Measurements from ENCODE around the gene GPR143. TPM values are rescaled to one million over a fixed set of nuclear protein-coding genes. Genes with fewer than 3 reads are reported as not detected.

Gene GPR143
- total and polyA plus RNA-seq, 2 of the 4 experiments (the other 2 are of a cell fraction): 0.07 TPM; not detected in 1

- POLR2A ChIA-PET (ENCODE audit: unreplicated experiment): no interaction called here
- no peak overlapping the region for H3K27ac ChIP-seq (ENCODE audit: insufficient read depth, low read length)
Observed at GRCh38 chrX:9775930-9776329, 10.3 kb upstream of the GPR143 start.

More at GRCh38 chrX:9775930-9776329, 10.3 kb upstream of the GPR143 start:
- in situ Hi-C loops (cut with MboI; ENCODE audit: low sequenced_read_pairs): no loop called here
- H3K14ac ChIP-seq (replicated peaks; ENCODE audit: low read depth, low read length): no peak overlapping the region
- no peak overlapping the region for H2BK15ac ChIP-seq (ENCODE audit: low read depth, low read length)
- no peak overlapping the region for H4K5ac ChIP-seq (ENCODE audit: low read depth, low read length)
- 81% methylated on average over 5 of the region's 8 CpGs; no CpG with 5 or more reads in 1 of the 2 experiments for WGBS, 2 experiments (ENCODE audit: extremely low coverage in 2 of 2, insufficient read length in 1 of 2)
- no peak for TF ChIP-seq BHLHE40 (IDR thresholded peaks at IDR 0.05; ENCODE audit: low read depth, low read length)
- no peak overlapping the region for H2AK9ac ChIP-seq (replicated peaks; ENCODE audit: low read depth, low read length, poor library complexity)
- no peak overlapping the region for H2BK5ac ChIP-seq (ENCODE audit: low read depth, low read length, poor library complexity, severe bottlenecking)
- H3K4me1 ChIP-seq (ENCODE audit: control insufficient read depth, insufficient read depth, low read length): no peaks in the 10 kb centered on the region
- no peaks in the 10 kb centered on the region; the same call in 1 of the 2 replicates for H3K9me1 ChIP-seq (ENCODE audit: insufficient read depth, low read length)
- no peak overlapping the region for H3K56ac ChIP-seq (ENCODE audit: extremely low read depth, insufficient read depth, low read length)
- no peak overlapping the region for H2BK20ac ChIP-seq (ENCODE audit: low read depth, low read length)
- H3K4me3 ChIP-seq (ENCODE audit: insufficient read depth, low read depth, low read length): no peak overlapping the region
- no peak overlapping the region for H4K8ac ChIP-seq (ENCODE audit: low read depth in 2 of 2, low read length in 2 of 2)
- peaks cover 6% of the 10 kb centered on the region; the same call in 1 of the 2 replicates for H3K27me3 ChIP-seq (ENCODE audit: control insufficient read depth, insufficient read depth, low read length)
- no peak overlapping the region for H3K4ac ChIP-seq (ENCODE audit: low read depth, low read length)
- BruUV-seq (replicated peaks): no TSS peak
- no peak overlapping the region for H2BK120ac ChIP-seq (ENCODE audit: low read depth, low read length)
- H3K79me1 ChIP-seq (ENCODE audit: low read depth in 1 of 2, low read length in 2 of 2): no peaks in the 10 kb centered on the region
- DNase-seq (no peak), ATAC-seq (ENCODE audit: low read depth) (no peak)
- no peak overlapping the region for H2AK5ac ChIP-seq (ENCODE audit: low read depth, low read length)
- H3K36me3 ChIP-seq (ENCODE audit: control insufficient read depth, insufficient read depth, low read length): no peaks in the 10 kb centered on the region
- dilution Hi-C loops (cut with HindIII; ENCODE audit: low sequenced_read_pairs, unreplicated experiment): no loop called here
- H2AFZ ChIP-seq (replicated peaks; ENCODE audit: low read length, poor library complexity): no peak overlapping the region
- H4K20me1 ChIP-seq (ENCODE audit: insufficient read depth, low read length): no peaks in the 10 kb centered on the region
- H3K9ac ChIP-seq (ENCODE audit: low read depth, low read length): no peak overlapping the region
- H4K91ac ChIP-seq (ENCODE audit: insufficient read depth, low read depth, low read length): no peak overlapping the region
- H3K4me2 ChIP-seq (ENCODE audit: low read depth, low read length): no peak overlapping the region
- intact Hi-C loops (cut with micrococcal nuclease): no loop called here
- no peak overlapping the region for H3K18ac ChIP-seq (ENCODE audit: low read depth, low read length)
- no peaks in the 10 kb centered on the region; the same call in 1 of the 2 replicates for H3K9me3 ChIP-seq (ENCODE audit: control insufficient read depth, insufficient read depth, low read length)
- CTCF ChIA-PET: no interaction called here
- no peak overlapping the region for H3K23ac ChIP-seq (ENCODE audit: low read depth, low read length)
